ENCODE results near the gene CELA3B. TPM values are rescaled to one million over a fixed set of nuclear protein-coding genes. Genes with fewer than 3 reads are reported as not detected.
"Not testable (repeated sequence)": the region's sequence is repeated elsewhere in the genome, so short reads cannot be mapped to it uniquely, and the experiment has no call there.

The CELA3B gene
- total RNA-seq = not detected

GRCh38 chr1:21976703-21977239 lies at the start of gene CELA3B:
Gene CELA3B, plus strand, starts transcription at chr1:21977022. Its CDS starts 18 bp downstream, at chr1:21977040.
- not testable (repeated sequence) for H3K9me3 ChIP-seq; DNase-seq (ENCODE audit: low spot score); H3K27me3 ChIP-seq; H3K27ac ChIP-seq; H3K4me3 ChIP-seq; H3K4me1 ChIP-seq; H3K36me3 ChIP-seq

- DNase-seq (ENCODE audit: low spot score) = peak; percentile 88
- H3K4me1 ChIP-seq = peaks cover 13 to 96% of the 10 kb centered on the region in 2 donors
- no peak for TF ChIP-seq CTCF (IDR thresholded peaks at IDR 0.05)
- peaks cover 18% of the 10 kb centered on the region for H3K36me3 ChIP-seq
- H3K4me3 ChIP-seq = no peak overlapping the region
- peak overlapping the region; percentile 91 to 94 for H3K27ac ChIP-seq
- no peaks in the 10 kb centered on the region for H3K9me3 ChIP-seq
- no peaks in the 10 kb centered on the region for H3K27me3 ChIP-seq
Observed at GRCh38 chr1:21927533-21928237, 49.1 kb upstream of the CELA3B start.

GRCh38 chr1:21930080-21930571 lies 46.7 kb upstream of the CELA3B start:
- Histone ChIP-seq H3K9me3 (no peaks in the 10 kb centered on the region), H3K27me3 (no peaks in the 10 kb centered on the region), H3K4me3 (no peak overlapping the region), H3K4me1 (peaks cover 9 to 96% of the 10 kb centered on the region in 2 donors), H3K27ac (peak overlapping the region; percentile 91 to 94), H3K36me3 (peaks cover 18% of the 10 kb centered on the region)
- no peak for DNase-seq (ENCODE audit: low spot score)
- TF ChIP-seq CTCF (IDR thresholded peaks at IDR 0.05) = no peak

DNA sequence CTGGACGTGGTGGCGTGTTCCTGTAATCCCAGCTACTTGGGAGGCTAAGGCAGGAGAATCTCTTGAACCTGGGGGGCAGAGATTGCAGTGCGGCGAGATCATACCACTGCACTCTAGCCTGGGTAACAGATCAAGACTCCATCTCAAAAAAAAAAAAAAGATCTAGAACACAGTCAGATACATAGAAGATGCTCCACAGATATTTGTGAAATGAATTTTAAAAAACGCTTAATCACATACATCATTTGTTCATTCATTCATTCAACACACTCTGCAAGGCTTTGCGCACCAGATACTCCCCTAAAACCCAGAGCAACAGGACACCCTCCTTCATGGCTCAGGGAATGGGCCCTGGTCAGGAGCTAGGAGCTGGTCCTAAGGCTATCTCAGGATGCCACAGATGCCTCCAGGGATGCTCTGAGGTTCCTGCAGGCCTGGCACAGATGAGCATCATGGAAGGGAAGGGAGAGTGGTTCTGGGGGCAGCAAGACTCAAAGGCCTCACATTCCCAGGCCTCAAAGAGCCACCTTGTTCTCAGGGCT lies 46.1 kb upstream of the CELA3B start:
- Histone ChIP-seq H3K4me1 (peaks cover 4 to 96% of the 10 kb centered on the region in 2 donors), H3K4me3 (peak overlapping the region in 1 of 2 donors; percentile 1)

DNA sequence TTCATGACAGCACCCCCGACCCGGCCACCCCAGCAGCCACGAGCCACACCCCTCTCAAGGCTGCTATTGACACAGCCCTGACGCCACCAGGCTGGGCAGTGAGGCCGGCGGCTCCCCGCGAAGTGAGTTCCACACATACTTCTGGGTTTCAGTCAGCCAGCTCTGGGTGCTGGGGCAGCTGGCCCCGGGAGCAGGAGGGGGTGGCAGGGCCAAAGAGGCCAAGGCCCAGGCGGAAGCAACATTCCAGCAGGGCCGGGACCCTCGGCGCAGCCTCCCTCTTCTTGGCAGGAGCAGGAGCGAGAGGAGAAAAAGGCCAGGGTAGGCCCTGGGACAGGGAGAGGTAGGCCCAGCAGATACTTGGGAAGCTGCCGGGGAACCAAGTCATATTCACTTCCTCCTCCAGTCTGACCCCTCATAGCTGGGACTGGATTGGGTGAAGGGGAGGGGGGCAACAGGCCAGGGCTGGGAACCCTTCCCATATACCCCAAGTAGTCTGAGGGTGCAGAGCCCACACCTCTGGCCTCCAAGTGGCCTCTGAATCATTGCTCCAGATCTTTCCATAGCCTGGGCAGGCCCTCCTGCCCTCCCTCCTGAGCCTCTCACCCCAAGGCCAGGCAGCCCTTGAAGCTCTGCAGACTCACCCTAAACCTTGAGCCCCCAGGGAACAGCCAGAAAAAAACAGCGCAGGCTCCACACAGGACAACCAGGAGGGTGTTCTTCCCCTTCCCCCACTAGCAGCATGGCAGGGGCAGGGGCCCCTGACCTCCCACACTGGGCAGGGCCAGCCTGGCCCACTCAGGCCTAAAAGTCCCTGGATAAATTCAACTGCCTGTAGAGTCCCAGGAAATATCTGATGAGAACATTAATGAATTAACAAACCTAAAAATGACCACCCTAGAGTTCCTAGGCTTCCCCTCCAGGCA lies 45.4 kb upstream of the CELA3B start:
- no peaks in the 10 kb centered on the region for H3K9me3 ChIP-seq
- no peaks in the 10 kb centered on the region for H3K27me3 ChIP-seq
- peaks cover 18% of the 10 kb centered on the region for H3K36me3 ChIP-seq
- peak overlapping the region; percentile 91 to 94 for H3K27ac ChIP-seq
- peaks cover under 1 to 91% of the 10 kb centered on the region in 2 donors for H3K4me1 ChIP-seq
- peak; percentile 92 for DNase-seq (ENCODE audit: low spot score)
- H3K4me3 ChIP-seq = peak overlapping the region in 1 of 2 donors; percentile 1
- no peak for TF ChIP-seq CTCF (IDR thresholded peaks at IDR 0.05)

More for the DNA sequence above, 46.1 kb upstream of the CELA3B start:
- no peak for DNase-seq (ENCODE audit: low spot score)
- Histone ChIP-seq H3K9me3 (no peaks in the 10 kb centered on the region), H3K27me3 (no peaks in the 10 kb centered on the region), H3K27ac (peak overlapping the region; percentile 91 to 94), H3K36me3 (peaks cover 18% of the 10 kb centered on the region)
- TF ChIP-seq CTCF (IDR thresholded peaks at IDR 0.05) = no peak

Measured in right atrium auricular region (tissue), 2 donors.